HG03439 (cell line): ENCODE measurements around the gene CPS1.

Experiments used
- ATAC-seq: cut with Tn5 transposase; IDR thresholded peaks from one replicate; pipeline ENCODE4 v1.9.1; 2021; ENCODE audit warnings: mild to moderate bottlenecking, moderate library complexity; ENCODE audit not compliant: unreplicated experiment

CPS1 gene

GRCh38 chr2:210546424-210547208, 9.8 kb upstream of the CPS1 start:
- no peak for ATAC-seq

- no peak for ATAC-seq
These were observed 8.4 kb upstream of the CPS1 start for GRCh38 chr2:210548031-210548430.

- ATAC-seq: no peak
These were observed 7.5 kb upstream of the CPS1 start for GRCh38 chr2:210548878-210549384.

GRCh38 chr2:210551001-210551400, 5.4 kb upstream of the CPS1 start:
- ATAC-seq: no peak

GRCh38 chr2:210553373-210553772, 3.0 kb upstream of the CPS1 start:
- ATAC-seq: no peak

GRCh38 chr2:210555555-210555954, 844 bp upstream of the CPS1 start:
- no peak for ATAC-seq

- ATAC-seq: no peak
These were observed 1.3 kb downstream of the CPS1 start for GRCh38 chr2:210557721-210558120.

GRCh38 chr2:210558708-210559107, 2.3 kb downstream of the CPS1 start:
- ATAC-seq: no peak

- ATAC-seq: no peak
These were observed 2.8 kb downstream of the CPS1 start for GRCh38 chr2:210559182-210559581.

- no peak for ATAC-seq
These were observed 5.1 kb downstream of the CPS1 start for GRCh38 chr2:210561475-210561874.

- ATAC-seq: no peak
These were observed 5.7 kb downstream of the CPS1 start for GRCh38 chr2:210562091-210562490.

- ATAC-seq: no peak
These were observed 6.2 kb downstream of the CPS1 start for GRCh38 chr2:210562502-210563080.

GRCh38 chr2:210567279-210567678, 10.9 kb downstream of the CPS1 start:
- no peak for ATAC-seq

- no peak for ATAC-seq
These were observed 11.7 kb downstream of the CPS1 start for GRCh38 chr2:210568108-210568507.

GRCh38 chr2:210577263-210578071, 21.1 kb downstream of the CPS1 start:
- peak; percentile 90 for ATAC-seq

GRCh38 chr2:210584834-210585233, 28.4 kb downstream of the CPS1 start:
- no peak for ATAC-seq

- ATAC-seq: no peak
These were observed 30.0 kb downstream of the CPS1 start for GRCh38 chr2:210586381-210586780.

GRCh38 chr2:210591663-210592062, 35.3 kb downstream of the CPS1 start:
- no peak for ATAC-seq

- no peak for ATAC-seq
These were observed 36.3 kb downstream of the CPS1 start for GRCh38 chr2:210592726-210593125.

- no peak for ATAC-seq
These were observed 36.8 kb downstream of the CPS1 start for GRCh38 chr2:210593166-210593565.

- ATAC-seq: no peak
These were observed 41.8 kb downstream of the CPS1 start for GRCh38 chr2:210598219-210598618.

GRCh38 chr2:210599476-210599875, 43.1 kb downstream of the CPS1 start:
- ATAC-seq: no peak
